DMS 273 (cell line): ENCODE measurements around the gene CHST9.

ENCODE experiments used
- DNase-seq: peaks from one replicate; lab custom pipeline; 2025; ENCODE audit not compliant: unreplicated experiment; lab: John Stamatoyannopoulos, UW

CHST9 gene

GRCh38 chr18:26874283-26874682 lies 310.8 kb downstream of the CHST9 start:
- DNase-seq: no peak

GRCh38 chr18:26869640-26870039 lies 315.5 kb downstream of the CHST9 start:
- no peak for DNase-seq

- DNase-seq: no peak
Observed at GRCh38 chr18:26868968-26869586, 316.0 kb downstream of the CHST9 start.

GRCh38 chr18:26867471-26867870 lies 317.6 kb downstream of the CHST9 start:
- no peak for DNase-seq

GRCh38 chr18:26865557-26865956 lies 319.6 kb downstream of the CHST9 start, which contains the start of gene AQP4:
Gene AQP4, minus strand, starts transcription at chr18:26865707. Its CDS starts 18 bp downstream, at chr18:26865689.
- DNase-seq: peak; percentile 9

GRCh38 chr18:26864658-26865057 lies 320.4 kb downstream of the CHST9 start:
- DNase-seq: no peak

- no peak for DNase-seq
Observed at GRCh38 chr18:26863921-26864497, 321.1 kb downstream of the CHST9 start.

GRCh38 chr18:26863122-26863879 lies 321.8 kb downstream of the CHST9 start:
- peak; percentile 33 for DNase-seq

GRCh38 chr18:26862084-26862483 lies 323.0 kb downstream of the CHST9 start:
- no peak for DNase-seq
